IPS-20b (cell line): ENCODE measurements around the gene HAGHL.
"Not testable (repeated sequence)": the region's sequence is repeated elsewhere in the genome, so short reads cannot be mapped to it uniquely, and the experiment has no call there.

Experiments
- H3K27ac ChIP-seq: one replicate; pipeline ENCODE4 v1.5.1; 2013; ENCODE audit warnings: low read length
- H3K27me3 ChIP-seq: 2 replicates; pipeline ENCODE4 v1.6.1; 2013; ENCODE audit warnings: mild to moderate bottlenecking, low read length, inconsistent platforms; ENCODE audit not compliant: insufficient read depth
- H3K36me3 ChIP-seq: 2 replicates; pipeline ENCODE4 v1.6.1; 2013; ENCODE audit warnings: low read depth, mild to moderate bottlenecking, inconsistent platforms, low read length, moderate library complexity; ENCODE audit not compliant: insufficient read depth
- H3K4me1 ChIP-seq: 2 replicates; pipeline ENCODE4 v1.6.1; 2013; ENCODE audit warnings: mild to moderate bottlenecking, control low read depth, inconsistent platforms, low read length, moderate library complexity; ENCODE audit not compliant: insufficient read depth
- H3K4me3 ChIP-seq: 2 replicates; pipeline ENCODE4 v1.5.1; 2013; ENCODE audit warnings: mild to moderate bottlenecking, low read length, inconsistent platforms
- H3K9ac ChIP-seq: 2 replicates; pipeline ENCODE4 v1.6.1; 2013; ENCODE audit warnings: low read depth, mild to moderate bottlenecking, inconsistent platforms, low read length, moderate library complexity
- H3K9me3 ChIP-seq: 2 replicates; pipeline ENCODE4 v1.6.1; 2013; ENCODE audit warnings: mild to moderate bottlenecking, low read depth, low read length, inconsistent platforms; ENCODE audit not compliant: insufficient read depth

HAGHL gene

GRCh38 chr16:712740-713250 lies 14.1 kb upstream of the HAGHL start:
- H3K9me3 ChIP-seq, H3K27ac ChIP-seq, H3K4me1 ChIP-seq, H3K4me3 ChIP-seq, H3K9ac ChIP-seq, H3K36me3 ChIP-seq: not testable (repeated sequence)
- peaks cover 73% of the 10 kb centered on the region for H3K27me3 ChIP-seq

- Histone ChIP-seq H3K36me3 (no peaks in the 10 kb centered on the region), H3K4me3 (no peak overlapping the region), H3K9me3 (no peaks in the 10 kb centered on the region), H3K4me1 (peaks cover 3% of the 10 kb centered on the region; the same call in 1 of the 2 replicates), H3K27me3 (peaks cover 72% of the 10 kb centered on the region), H3K27ac (no peak overlapping the region), H3K9ac (no peak overlapping the region)
Observed at GRCh38 chr16:714079-714478, 12.8 kb upstream of the HAGHL start.

- Histone ChIP-seq H3K27ac (no peak within 1 kb of the TSS), H3K4me3 (peak within 1 kb of the TSS; percentile 56; the same call in 1 of the 2 replicates), H3K4me1 (peaks cover 3% of the 10 kb centered on the region; the same call in 1 of the 2 replicates), H3K27me3 (peaks cover 71% of the 10 kb centered on the region), H3K36me3 (no peaks in the 10 kb centered on the region), H3K9me3 (no peaks in the 10 kb centered on the region), H3K9ac (no peak within 1 kb of the TSS)
Observed at GRCh38 chr16:714558-715476, 12.1 kb upstream of the HAGHL start, which contains the start of gene METRN. Gene METRN, plus strand, starts transcription at chr16:715118. Its CDS starts 172 bp downstream, at chr16:715290.

- H3K4me3 ChIP-seq: peak overlapping the region; percentile 56; the same call in 1 of the 2 replicates
Observed at GRCh38 chr16:715477-716199, 11.3 kb upstream of the HAGHL start.

GRCh38 chr16:716200-716568 lies 10.7 kb upstream of the HAGHL start:
- peaks cover 62% of the 10 kb centered on the region for H3K27me3 ChIP-seq
- H3K4me1 ChIP-seq: peaks cover 3% of the 10 kb centered on the region; the same call in 1 of the 2 replicates
- H3K36me3 ChIP-seq: no peaks in the 10 kb centered on the region
- H3K4me3 ChIP-seq: peak overlapping the region; percentile 38; the same call in 1 of the 2 replicates
- H3K9ac ChIP-seq: no peak overlapping the region
- no peak overlapping the region for H3K27ac ChIP-seq
- no peaks in the 10 kb centered on the region for H3K9me3 ChIP-seq

More at GRCh38 chr16:715477-716199, 11.3 kb upstream of the HAGHL start:
- H3K36me3 ChIP-seq: no peaks in the 10 kb centered on the region
- H3K27me3 ChIP-seq: peaks cover 63% of the 10 kb centered on the region
- peaks cover 3% of the 10 kb centered on the region; the same call in 1 of the 2 replicates for H3K4me1 ChIP-seq
- H3K9ac ChIP-seq: no peak overlapping the region
- H3K27ac ChIP-seq: no peak overlapping the region
- no peaks in the 10 kb centered on the region for H3K9me3 ChIP-seq

- Histone ChIP-seq H3K27ac (no peak overlapping the region), H3K4me1 (peaks cover 3% of the 10 kb centered on the region; the same call in 1 of the 2 replicates), H3K9me3 (no peaks in the 10 kb centered on the region), H3K36me3 (no peaks in the 10 kb centered on the region), H3K9ac (no peak overlapping the region), H3K4me3 (no peak overlapping the region; the same call in 1 of the 2 replicates), H3K27me3 (peaks cover 62% of the 10 kb centered on the region)
Observed at GRCh38 chr16:716768-717325, 10.1 kb upstream of the HAGHL start.

- Histone ChIP-seq H3K36me3 (no peaks in the 10 kb centered on the region), H3K27ac (no peak overlapping the region), H3K9ac (no peak overlapping the region), H3K9me3 (no peaks in the 10 kb centered on the region), H3K27me3 (peaks cover 59% of the 10 kb centered on the region), H3K4me1 (peaks cover 3% of the 10 kb centered on the region; the same call in 1 of the 2 replicates), H3K4me3 (no peak overlapping the region)
Observed at GRCh38 chr16:717450-718245, 9.3 kb upstream of the HAGHL start.

GRCh38 chr16:718389-718788 lies 8.5 kb upstream of the HAGHL start:
- Histone ChIP-seq H3K4me3 (no peak overlapping the region), H3K9ac (no peak overlapping the region), H3K27me3 (peaks cover 58% of the 10 kb centered on the region), H3K27ac (no peak overlapping the region), H3K4me1 (peaks cover 3% of the 10 kb centered on the region; the same call in 1 of the 2 replicates), H3K9me3 (no peaks in the 10 kb centered on the region), H3K36me3 (no peaks in the 10 kb centered on the region)

- peaks cover 3% of the 10 kb centered on the region; the same call in 1 of the 2 replicates for H3K4me1 ChIP-seq
- H3K4me3 ChIP-seq: no peak overlapping the region
- H3K36me3 ChIP-seq: no peaks in the 10 kb centered on the region
- H3K9ac ChIP-seq: no peak overlapping the region
- peaks cover 53% of the 10 kb centered on the region for H3K27me3 ChIP-seq
- no peak overlapping the region for H3K27ac ChIP-seq
- H3K9me3 ChIP-seq: no peaks in the 10 kb centered on the region
Observed at GRCh38 chr16:718922-719321, 8.0 kb upstream of the HAGHL start.

GRCh38 chr16:719815-720446 lies 7.0 kb upstream of the HAGHL start:
- no peaks in the 10 kb centered on the region for H3K36me3 ChIP-seq

More at GRCh38 chr16:719815-720446, 7.0 kb upstream of the HAGHL start:
- Histone ChIP-seq H3K9me3 (no peaks in the 10 kb centered on the region), H3K4me3 (peak overlapping the region; percentile 81), H3K4me1 (peaks cover 3% of the 10 kb centered on the region; the same call in 1 of the 2 replicates), H3K9ac (peak overlapping the region; percentile 83; the same call in 1 of the 2 replicates), H3K27ac (no peak overlapping the region), H3K27me3 (peaks cover 45% of the 10 kb centered on the region)
